Activated B cell treated with CpG ODN at 0.5 μM for 24 hours (primary cell): ENCODE data around the gene GLI3. TPM values are rescaled to one million over a fixed set of nuclear protein-coding genes. Genes with fewer than 3 reads are reported as not detected.

ENCODE experiments used
- ATAC-seq: fragments of 200-7000 bp; cut with Tn5 transposase; one replicate; pipeline ENCODE4 v1.10.0; 2021; ENCODE audit warnings: low read depth, mild to moderate bottlenecking, moderate library complexity
- CTCF ChIA-PET: fragments of 350-600 bp; sonication (Branson Sonifier 250); formaldehyde crosslinking; loops from one replicate; lab custom pipeline; 2021; ENCODE audit warnings: antibody characterized with exemption; lab: Charles Lee
- POLR2A ChIA-PET: fragments of 350-600 bp; sonication (Branson Sonifier 250); formaldehyde crosslinking; loops from one replicate; lab custom pipeline; 2021; ENCODE audit warnings: antibody characterized with exemption; lab: Charles Lee
- DNase-seq: peaks from one replicate; pipeline ENCODE4 v3.0.0; 2022
- H3K27ac Mint-ChIP-seq: one replicate; pipeline ENCODE4 v1.8.0; 2020; ENCODE audit warnings: mixed read lengths
- H3K27me3 Mint-ChIP-seq: one replicate; pipeline ENCODE4 v1.8.0; 2021; ENCODE audit warnings: mixed read lengths
- H3K36me3 Mint-ChIP-seq: one replicate; pipeline ENCODE4 v1.8.0; 2021; ENCODE audit warnings: low read depth, mixed read lengths
- H3K4me1 Mint-ChIP-seq: one replicate; pipeline ENCODE4 v1.8.0; 2021; ENCODE audit warnings: mixed read lengths
- H3K4me3 Mint-ChIP-seq: one replicate; pipeline ENCODE4 v1.8.0; 2020; ENCODE audit warnings: mild to moderate bottlenecking, mixed read lengths
- H3K9me3 Mint-ChIP-seq: one replicate; pipeline ENCODE4 v1.8.0; 2020; ENCODE audit warnings: mixed read lengths
- CTCF ChIP-seq: fragments of 200-600 bp; IDR thresholded peaks from one replicate; pipeline ENCODE4 v1.8.0; 2022; ENCODE audit warnings: antibody characterized with exemption, mild to moderate bottlenecking
- intact Hi-C: fragments of 100-400 bp; cut with micrococcal nuclease; formaldehyde crosslinking; loops from one replicate; pipeline ENCODE4 v1.15.1; 2024
- total RNA-seq: library from RNA; stranded (reverse); gene quantifications from 2 replicates; pipeline ENCODE4 v1.2.3, GENCODE V29; 2022

The GLI3 gene
- total RNA-seq, 1 donor from 2014 or later, result not detected

GRCh38 chr7:42159130-42159529 lies 77.9 kb downstream of the GLI3 start:
- intact Hi-C loops, result no loop called here
- no peak for TF ChIP-seq CTCF
- Mint-ChIP-seq H3K27ac (no peak overlapping the region), H3K4me3 (no peak overlapping the region), H3K27me3 (peaks cover 3% of the 10 kb centered on the region), H3K9me3 (no peaks in the 10 kb centered on the region), H3K4me1 (no peaks in the 10 kb centered on the region), H3K36me3 (no peaks in the 10 kb centered on the region)
- ChIA-PET POLR2A (no interaction called here), CTCF (no interaction called here)
- DNase-seq (no peak), ATAC-seq (no peak)

- intact Hi-C loops, result no loop called here
- DNase-seq, result no peak
- ATAC-seq, result no peak
- Mint-ChIP-seq H3K27ac (no peak overlapping the region), H3K4me3 (no peak overlapping the region), H3K27me3 (peaks cover 7% of the 10 kb centered on the region), H3K9me3 (no peaks in the 10 kb centered on the region), H3K36me3 (no peaks in the 10 kb centered on the region), H3K4me1 (no peaks in the 10 kb centered on the region)
- CTCF ChIA-PET, result no interaction called here
- no peak for TF ChIP-seq CTCF
- POLR2A ChIA-PET, result no interaction called here
Observed at GRCh38 chr7:42156967-42157721, 79.9 kb downstream of the GLI3 start.

- H3K27ac Mint-ChIP-seq, result no peak overlapping the region
- H3K9me3 Mint-ChIP-seq, result no peaks in the 10 kb centered on the region
- TF ChIP-seq CTCF, result no peak
- H3K27me3 Mint-ChIP-seq, result peaks cover 7% of the 10 kb centered on the region
- H3K4me1 Mint-ChIP-seq, result no peaks in the 10 kb centered on the region
- intact Hi-C loops, result no loop called here
- POLR2A ChIA-PET, result no interaction called here
- CTCF ChIA-PET, result interaction anchor here (0.8 kb wide), 1 partner anchor 12 kb away, joined by 3 read pairs; no protein-coding TSS in a partner anchor
- no peaks in the 10 kb centered on the region for H3K36me3 Mint-ChIP-seq
- no peak overlapping the region for H3K4me3 Mint-ChIP-seq
- no peak for DNase-seq
- no peak for ATAC-seq
Observed at GRCh38 chr7:42156291-42156865, 80.6 kb downstream of the GLI3 start.

- CTCF ChIA-PET, result interaction anchor here (0.8 kb wide), 1 partner anchor 13 kb away, joined by 3 read pairs; no protein-coding TSS in a partner anchor
- ATAC-seq (no peak), DNase-seq (no peak)
- Mint-ChIP-seq H3K27ac (no peak overlapping the region), H3K4me3 (no peak overlapping the region), H3K36me3 (no peaks in the 10 kb centered on the region), H3K9me3 (no peaks in the 10 kb centered on the region), H3K27me3 (peaks cover 7% of the 10 kb centered on the region), H3K4me1 (no peaks in the 10 kb centered on the region)
- POLR2A ChIA-PET, result no interaction called here
- intact Hi-C loops, result no loop called here
- TF ChIP-seq CTCF, result no peak
Observed at GRCh38 chr7:42155584-42156290, 81.3 kb downstream of the GLI3 start.

- peaks cover 7% of the 10 kb centered on the region for H3K27me3 Mint-ChIP-seq
- TF ChIP-seq CTCF, result no peak
- ChIA-PET CTCF (no interaction called here), POLR2A (no interaction called here)
- DNase-seq (no peak), ATAC-seq (no peak)
- no peak overlapping the region for H3K4me3 Mint-ChIP-seq
- H3K4me1 Mint-ChIP-seq, result no peaks in the 10 kb centered on the region
- H3K27ac Mint-ChIP-seq, result no peak overlapping the region
- intact Hi-C loops, result no loop called here
- no peaks in the 10 kb centered on the region for H3K36me3 Mint-ChIP-seq
- no peaks in the 10 kb centered on the region for H3K9me3 Mint-ChIP-seq
Observed at GRCh38 chr7:42154173-42154572, 82.8 kb downstream of the GLI3 start.
